H1 (cell line): ENCODE measurements around the gene NCF4. TPM values are rescaled to one million over a fixed set of nuclear protein-coding genes. Genes with fewer than 3 reads are reported as not detected.

Source experiments
- CTCF ChIA-PET: fragments of 300-600 bp; sonication (Branson Sonifier 250); formaldehyde crosslinking; loops from one replicate; lab custom pipeline; 2021; ENCODE audit not compliant: partially characterized antibody; lab: Charles Lee
- POLR2A ChIA-PET: fragments of 300-600 bp; sonication (Branson Sonifier 250); formaldehyde crosslinking; loops from one replicate; lab custom pipeline; 2021; ENCODE audit warnings: inconsistent platforms; ENCODE audit not compliant: partially characterized antibody; lab: Charles Lee
- DNase-seq, 2 experiments: peaks; one replicate each; pipeline versions ENCODE4 v3.0.0 to v3.0.0-alpha.2; 2010 to 2022; ENCODE audit warnings: low spot score in 2 of 2, low read depth in 1 of 2, mixed read lengths in 1 of 2
- FAIRE-seq: peaks from 2 replicates; lab custom pipeline; 2011; peaks lifted over from hg19 to GRCh38; lab: Jason Lieb, UNC
- H2AFZ ChIP-seq: 2 replicates; pipeline ENCODE4 v1.8.1; 2012; ENCODE audit warnings: low read length, inconsistent platforms
- H2AK5ac ChIP-seq: 2 replicates; pipeline ENCODE4 v1.6.1; 2013; ENCODE audit warnings: low read depth, low read length
- H2BK120ac ChIP-seq: replicated peaks from 2 replicates; pipeline ENCODE3; 2013; ENCODE audit warnings: low read depth, low read length, inconsistent platforms
- H2BK12ac ChIP-seq: 2 replicates; pipeline ENCODE4 v1.6.1; 2013; ENCODE audit warnings: low read depth, low read length
- H2BK15ac ChIP-seq: 2 replicates; pipeline ENCODE4 v1.6.1; 2013; ENCODE audit warnings: low read length
- H2BK20ac ChIP-seq: 2 replicates; pipeline ENCODE4 v1.6.1; 2013; ENCODE audit warnings: low read length
- H2BK5ac ChIP-seq: 2 replicates; pipeline ENCODE4 v1.6.1; 2013; ENCODE audit warnings: low read depth, low read length
- H3K14ac ChIP-seq: 2 replicates; pipeline ENCODE4 v1.6.1; 2013; ENCODE audit warnings: inconsistent platforms; ENCODE audit not compliant: insufficient read length
- H3K18ac ChIP-seq: 2 replicates; pipeline ENCODE4 v1.6.1; 2013; ENCODE audit warnings: low read length; ENCODE audit errors: extremely low read depth
- H3K23ac ChIP-seq: 2 replicates; pipeline ENCODE4 v1.6.1; 2013; ENCODE audit warnings: inconsistent platforms; ENCODE audit not compliant: insufficient read length
- H3K23me2 ChIP-seq: 2 replicates; pipeline ENCODE4 v1.6.1; 2013; ENCODE audit warnings: low read depth, low read length
- H3K27ac ChIP-seq: 2 replicates; pipeline ENCODE4 v1.6.1; 2011; ENCODE audit warnings: low read depth, low read length, inconsistent platforms
- H3K27me3 ChIP-seq, 4 experiments: replicated peaks in 1 of 4; 1 replicate in 1 of 4; 2 replicates in 3 of 4; pipeline versions ENCODE4 v1.6.1 to v1.8.1; 2011 to 2013; ENCODE audit warnings: low read length in 3 of 4, mild to moderate bottlenecking in 3 of 4, inconsistent platforms in 2 of 4, mixed read lengths in 2 of 4, moderate library complexity in 1 of 4; ENCODE audit not compliant: control insufficient read depth in 3 of 4, insufficient read depth in 3 of 4; ENCODE audit errors: extremely low read depth in 1 of 4
- H3K36me3 ChIP-seq, 4 experiments: 2 replicates each; pipeline versions ENCODE4 v1.6.1 to v1.8.1; 2011 to 2013; ENCODE audit warnings: mild to moderate bottlenecking in 4 of 4, low read length in 3 of 4, moderate library complexity in 2 of 4, control low read depth in 1 of 4, inconsistent platforms in 1 of 4; ENCODE audit not compliant: insufficient read depth in 4 of 4, control insufficient read depth in 2 of 4
- H3K4ac ChIP-seq: replicated peaks from 2 replicates; pipeline ENCODE3; 2013; ENCODE audit warnings: low read length, low read depth, mixed read lengths, inconsistent platforms; ENCODE audit not compliant: insufficient read length
- H3K4me1 ChIP-seq, 4 experiments: replicated peaks in 1 of 4; 1 replicate in 1 of 4; 2 replicates in 3 of 4; pipeline versions ENCODE4 v1.6.1 to v1.8.1; 2011 to 2013; ENCODE audit warnings: low read length in 3 of 4, inconsistent platforms in 2 of 4, mixed read lengths in 1 of 4; ENCODE audit not compliant: insufficient read depth in 4 of 4, control insufficient read depth in 3 of 4
- H3K4me2 ChIP-seq, 2 experiments: 2 replicates each; pipeline versions ENCODE4 v1.6.1 to v1.8.1; 2011 to 2013; ENCODE audit warnings: low read depth in 2 of 2, low read length in 2 of 2, control low read depth in 1 of 2, inconsistent platforms in 1 of 2, mild to moderate bottlenecking in 1 of 2; ENCODE audit not compliant: insufficient read depth in 1 of 2
- H3K4me3 ChIP-seq, 4 experiments: fragments of 200-600, 300-600 bp in 1 of 4; sonication (generic), shearing (Covaris generic), sonication (Bioruptor Twin) in 1 of 4; 2 replicates each; pipeline versions ENCODE4 v1.5.1 to v1.8.1; 2011 to 2016; ENCODE audit warnings: low read length in 4 of 4, low read depth in 3 of 4, control low read depth in 2 of 4, inconsistent platforms in 2 of 4, mild to moderate bottlenecking in 2 of 4, mixed read lengths in 1 of 4, moderate library complexity in 1 of 4; ENCODE audit not compliant: insufficient read depth in 2 of 4; ENCODE audit errors: extremely low read depth in 1 of 4
- H3K56ac ChIP-seq: replicated peaks from 2 replicates; pipeline ENCODE3; 2013; ENCODE audit warnings: low read depth, mild to moderate bottlenecking, mixed read lengths, low read length, inconsistent platforms; ENCODE audit not compliant: insufficient read length
- H3K79me1 ChIP-seq: 2 replicates; pipeline ENCODE4 v1.6.1; 2013; ENCODE audit warnings: low read depth, low read length, control low read depth
- H3K79me2 ChIP-seq, 2 experiments: 2 replicates each; pipeline versions ENCODE4 v1.6.1 to v1.8.1; 2012 to 2013; ENCODE audit warnings: low read length in 2 of 2, mild to moderate bottlenecking in 2 of 2, inconsistent platforms in 1 of 2; ENCODE audit not compliant: insufficient read depth in 2 of 2, control insufficient read depth in 1 of 2
- H3K9ac ChIP-seq, 4 experiments: replicated peaks in 1 of 4; 1 replicate in 1 of 4; 2 replicates in 3 of 4; pipeline versions ENCODE4 v1.6.1 to v1.8.1; 2011 to 2013; ENCODE audit warnings: low read depth in 3 of 4, low read length in 3 of 4, control low read depth in 2 of 4, mild to moderate bottlenecking in 2 of 4, moderate library complexity in 2 of 4, inconsistent platforms in 1 of 4; ENCODE audit errors: extremely low read depth in 1 of 4
- H3K9me3 ChIP-seq, 2 experiments: 2 replicates each; pipeline versions ENCODE4 v1.6.1 to v1.8.1; 2012 to 2013; ENCODE audit warnings: mild to moderate bottlenecking in 2 of 2, moderate library complexity in 2 of 2, control low read depth in 1 of 2, inconsistent platforms in 1 of 2, low read depth in 1 of 2, low read length in 1 of 2, mixed read lengths in 1 of 2; ENCODE audit not compliant: insufficient read depth in 2 of 2
- H4K20me1 ChIP-seq, 2 experiments: replicated peaks in 1 of 2; 2 replicates each; pipeline versions ENCODE3 to v1.8.1; 2011 to 2013; ENCODE audit warnings: inconsistent platforms in 2 of 2, low read length in 2 of 2, mild to moderate bottlenecking in 1 of 2; ENCODE audit not compliant: insufficient read depth in 2 of 2, control insufficient read depth in 1 of 2
- H4K5ac ChIP-seq: 2 replicates; pipeline ENCODE4 v1.6.1; 2013; ENCODE audit warnings: low read length, low read depth, mixed read lengths, inconsistent platforms; ENCODE audit not compliant: insufficient read length
- H4K8ac ChIP-seq: 2 replicates; pipeline ENCODE4 v1.8.0; 2013; ENCODE audit warnings: mild to moderate bottlenecking, moderate library complexity, low read length, inconsistent platforms; ENCODE audit not compliant: insufficient read depth; ENCODE audit errors: extremely low read depth
- H4K91ac ChIP-seq: replicated peaks from 2 replicates; pipeline ENCODE3; 2013; ENCODE audit warnings: low read length, mixed read lengths, inconsistent platforms; ENCODE audit not compliant: insufficient read length
- FOSL1 ChIP-seq: IDR thresholded peaks from 2 replicates; pipeline ENCODE4 v1.6.1; 2011; ENCODE audit warnings: mild to moderate bottlenecking, low read depth, low read length, moderate library complexity; ENCODE audit not compliant: insufficient read depth
- RNF2 ChIP-seq: fragments of 200-900, 300-1000 bp; sonication (generic); IDR thresholded peaks from 2 replicates; pipeline ENCODE4 v1.7.1; 2016; ENCODE audit warnings: borderline replicate concordance, low read depth, mild to moderate bottlenecking, antibody characterized with exemption, low read length; ENCODE audit not compliant: poor library complexity, severe bottlenecking; ENCODE audit errors: missing control alignments
- SIX5 ChIP-seq: IDR thresholded peaks from 2 replicates; pipeline ENCODE4 v1.6.1; 2011; ENCODE audit warnings: mild to moderate bottlenecking, low read depth, low read length
- SRF ChIP-seq: IDR thresholded peaks from 2 replicates; pipeline ENCODE4 v1.6.1; 2011; ENCODE audit warnings: mild to moderate bottlenecking, low read depth, low read length, moderate library complexity
- WGBS, 2 experiments: shearing (Covaris generic) in 1 of 2; methylation state at CpG; one replicate each; pipeline versions ENCODE4 v1.1.6 to v1.1.7; 2013 to 2015; ENCODE audit warnings: low lambda C conversion rate in 2 of 2, mixed read lengths in 2 of 2, inconsistent platforms in 1 of 2, low coverage in 1 of 2, missing lambda C conversion rate in 1 of 2; ENCODE audit not compliant: insufficient replicate concordance in 2 of 2, insufficient coverage in 1 of 2, insufficient read length in 1 of 2; ENCODE audit errors: extremely low coverage in 1 of 2, missing lambda C conversion rate in 1 of 2; 5-methylcytosine and 5-hydroxymethylcytosine counted together
- polyA plus RNA-seq, 7 experiments: library from polyadenylated mRNA; depleted of rRNA in 3 of 7; stranded (reverse) in 5 of 7; unstranded in 2 of 7; fragments of >200 nt in 5 of 7; fragments of 200-250 nt in 2 of 7; gene quantifications; 1 replicate in 5 of 7; 2 replicates in 1 of 7; 4 replicates in 1 of 7; pipeline versions ENCODE4 v1.2.1 to v1.2.3, GENCODE V29; 2011 to 2013; ENCODE audit warnings: missing spikeins in 2 of 7, mixed read lengths in 2 of 7
- total RNA-seq: library from RNA; stranded (reverse); fragmentation: NEBNext Ultra II Directional; extraction: Animal tissue kit (Norgen Biotek cat#: 25700); gene quantifications from 2 replicates; pipeline ENCODE4 v1.2.1, GENCODE V29; 2021

The NCF4 gene
- total and polyA plus RNA-seq, 2 of the 8 experiments (the other 6 are each of a cell fraction or from before 2014, with no cell fraction given): 0.20 TPM; not detected in 1

DNA sequence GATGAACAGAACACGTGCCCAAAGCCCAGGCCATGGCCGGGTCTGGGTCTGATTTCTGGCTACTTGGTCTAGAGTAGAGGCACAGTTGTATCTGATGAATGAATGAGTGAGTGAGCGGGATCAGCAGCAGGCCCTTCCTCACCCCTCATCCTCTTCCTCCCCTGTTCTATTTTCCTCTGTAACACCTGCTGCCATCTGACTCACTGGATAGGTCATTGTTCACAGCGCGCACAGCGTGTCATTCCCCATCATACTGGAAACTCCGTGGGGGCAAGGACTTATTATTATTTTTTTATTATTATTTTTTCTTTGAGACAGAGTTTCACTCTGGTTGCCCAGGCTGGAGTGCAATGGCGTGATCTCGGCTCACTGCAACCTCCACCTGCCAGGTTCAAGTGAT lies 13.9 kb downstream of the NCF4 start:
- CTCF ChIA-PET: interaction anchor here (0.7 to 2.7 kb wide), 7 partner anchors 8 to 107 kb away, joined by 3 to 18 read pairs (median 4); no protein-coding TSS in a partner anchor
- Histone ChIP-seq H3K14ac (no peak overlapping the region), H4K5ac (no peak overlapping the region), H4K8ac (no peak overlapping the region), H3K79me1 (no peaks in the 10 kb centered on the region), H3K36me3 (no peaks in the 10 kb centered on the region), H2AK5ac (no peak overlapping the region), H3K4ac (no peak overlapping the region), H4K91ac (no peak overlapping the region), H3K27me3 (no peaks in the 10 kb centered on the region; a peak in 1 of 7 replicates), H3K9ac (no peak overlapping the region), H2BK12ac (no peak overlapping the region), H4K20me1 (peaks cover 0 to 3% of the 10 kb centered on the region in 2 experiments), H2BK120ac (no peak overlapping the region), H2BK15ac (no peak overlapping the region), H2AFZ (no peak overlapping the region), H3K27ac (no peak overlapping the region), H3K56ac (no peak overlapping the region), H2BK5ac (no peak overlapping the region), H3K9me3 (no peaks in the 10 kb centered on the region), H3K4me1 (no peaks in the 10 kb centered on the region; a peak in 1 of 7 replicates), H3K23me2 (peaks cover 10% of the 10 kb centered on the region; the same call in 1 of the 2 replicates), H3K4me2 (no peak overlapping the region), H3K23ac (no peak overlapping the region), H2BK20ac (no peak overlapping the region), H3K79me2 (no peaks in the 10 kb centered on the region), H3K18ac (no peak overlapping the region), H3K4me3 (no peak overlapping the region)
- DNase-seq (no peak), FAIRE-seq (no peak)
- WGBS, 2 experiments: 93% methylated on average over 7 of the region's 9 CpGs; no CpG with 5 or more reads in 1 of the 2 experiments
- POLR2A ChIA-PET: interaction anchor here (0.6 to 0.9 kb wide), 2 partner anchors 25 to 93 kb away, joined by 3 read pairs; no protein-coding TSS in a partner anchor
- TF ChIP-seq RNF2: no peak
- TF ChIP-seq FOSL1: no peak
- no peak for TF ChIP-seq SIX5
- no peak for TF ChIP-seq SRF
